BJ (cell line): ENCODE measurements around the gene DOCK10. TPM values are rescaled to one million over a fixed set of nuclear protein-coding genes. Genes with fewer than 3 reads are reported as not detected.
A peak's percentile ranks its signal among the peaks of the same experiment; 100 is the strongest.

ENCODE experiments used
- CTCF ChIA-PET: fragments of 350-600 bp; formaldehyde crosslinking; extraction: SDS; loops from one replicate; lab custom pipeline; 2021; ENCODE audit warnings: antibody characterized with exemption, inconsistent platforms; lab: Yijun Ruan, JAX
- POLR2A ChIA-PET: fragments of 300-600 bp; sonication (Branson Sonifier 250); formaldehyde crosslinking; extraction: SDS; loops from one replicate; lab custom pipeline; 2021; ENCODE audit warnings: antibody characterized with exemption; lab: Charles Lee
- DNase-seq: peaks from one replicate; pipeline ENCODE4 v3.0.0-alpha.2; 2011; ENCODE audit warnings: low read depth
- H3K27me3 ChIP-seq: 2 replicates; pipeline ENCODE4 v1.6.0; 2011; ENCODE audit warnings: low read length; ENCODE audit not compliant: control insufficient read depth, insufficient read depth
- H3K36me3 ChIP-seq: 2 replicates; pipeline ENCODE4 v1.5.1; 2011; ENCODE audit warnings: low read length; ENCODE audit not compliant: control insufficient read depth, insufficient read depth
- H3K4me3 ChIP-seq: 2 replicates; pipeline ENCODE4 v1.5.1; 2011; ENCODE audit warnings: low read depth, mild to moderate bottlenecking, control low read depth, low read length
- CTCF ChIP-seq: IDR thresholded peaks from 2 replicates; pipeline ENCODE4 v1.5.1; 2011; ENCODE audit warnings: low read depth, mild to moderate bottlenecking, control low read depth, inconsistent platforms, low read length, moderate library complexity; ENCODE audit not compliant: insufficient read depth
- polyA plus RNA-seq: library from polyadenylated mRNA; depleted of rRNA; stranded (reverse); fragments of >200 nt; gene quantifications from 2 replicates; pipeline ENCODE4 v1.2.3, GENCODE V29; 2011

Gene DOCK10
- polyA plus RNA-seq, 1 experiment, result 62.7 TPM

- no peak for TF ChIP-seq CTCF
- Histone ChIP-seq H3K27me3 (no peaks in the 10 kb centered on the region), H3K4me3 (no peak overlapping the region), H3K36me3 (peaks cover 6% of the 10 kb centered on the region; the same call in 1 of the 2 replicates)
- DNase-seq, result no peak
- CTCF ChIA-PET, result no interaction called here
- POLR2A ChIA-PET, result no interaction called here
Observed at GRCh38 chr2:224871813-224872212, 170.5 kb downstream of the DOCK10 start.

DNA sequence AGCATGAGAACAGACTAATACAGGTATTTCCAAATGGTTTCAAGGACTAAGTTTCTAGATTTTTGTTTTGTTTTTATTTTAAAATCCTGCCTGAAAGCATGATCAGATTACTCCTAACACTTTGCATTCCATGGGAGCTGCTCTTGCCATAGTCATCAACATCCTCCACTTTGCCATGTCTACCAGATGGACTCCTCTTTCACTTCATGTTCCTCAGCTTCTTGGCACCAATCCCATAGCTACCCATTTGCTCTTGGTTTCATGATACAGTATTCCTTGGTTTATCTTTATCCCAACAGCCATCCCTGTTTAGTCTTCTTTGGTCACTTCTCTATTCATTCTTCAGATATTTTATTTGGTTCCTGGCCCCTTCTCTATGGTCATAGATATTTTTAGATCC lies 171.9 kb downstream of the DOCK10 start:
- no peak for TF ChIP-seq CTCF
- ChIA-PET CTCF (interaction anchor here (1.0 kb wide), 1 partner anchor 39 kb away, joined by 3 read pairs; no protein-coding TSS in a partner anchor), POLR2A (no interaction called here)
- H3K27me3 ChIP-seq, result no peaks in the 10 kb centered on the region
- H3K4me3 ChIP-seq, result no peak overlapping the region
- no peak for DNase-seq
- peaks cover 4% of the 10 kb centered on the region; the same call in 1 of the 2 replicates for H3K36me3 ChIP-seq

DNA sequence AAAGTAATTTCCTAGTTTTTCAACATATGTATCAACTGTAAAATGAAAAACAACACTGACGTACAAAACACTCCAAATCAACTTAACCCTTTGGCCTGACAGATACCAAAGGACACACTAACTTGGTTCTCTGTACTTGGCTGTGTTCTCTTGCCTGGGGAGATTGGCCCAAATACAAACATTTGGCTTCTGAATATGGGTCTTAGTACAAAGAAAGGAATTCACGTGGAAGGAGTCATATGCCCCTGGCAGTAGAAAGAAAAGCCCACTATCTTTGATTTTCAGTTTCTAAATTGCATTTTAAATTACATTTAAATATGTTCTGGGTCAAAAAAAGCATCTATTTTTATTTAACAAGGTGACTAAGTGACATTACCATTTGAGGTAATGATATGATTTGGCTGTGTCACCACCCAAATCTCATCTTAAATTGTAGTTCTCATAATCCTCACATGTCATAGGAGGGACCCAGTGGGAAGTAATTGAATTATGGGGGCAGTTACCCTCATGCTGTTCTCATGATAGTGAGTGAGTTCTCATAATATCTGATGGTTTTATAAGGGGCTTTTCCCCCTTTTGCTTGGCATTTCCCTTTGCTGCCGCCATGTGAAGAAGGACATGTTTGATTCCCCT lies 172.6 kb downstream of the DOCK10 start:
- Histone ChIP-seq H3K4me3 (no peak overlapping the region), H3K36me3 (peaks cover 4% of the 10 kb centered on the region; the same call in 1 of the 2 replicates), H3K27me3 (no peaks in the 10 kb centered on the region)
- DNase-seq, result peak; percentile 87
- ChIA-PET POLR2A (no interaction called here), CTCF (no interaction called here)
- no peak for TF ChIP-seq CTCF

GRCh38 chr2:224865016-224865415 lies 177.3 kb downstream of the DOCK10 start:
- ChIA-PET CTCF (interaction anchor here (0.7 kb wide), 1 partner anchor 108 kb away, joined by 3 read pairs; no protein-coding TSS in a partner anchor), POLR2A (no interaction called here)
- peak; percentile 35 for DNase-seq
- H3K36me3 ChIP-seq, result peaks cover 4% of the 10 kb centered on the region; the same call in 1 of the 2 replicates
- no peak overlapping the region for H3K4me3 ChIP-seq
- no peaks in the 10 kb centered on the region for H3K27me3 ChIP-seq
- TF ChIP-seq CTCF, result no peak

- TF ChIP-seq CTCF, result no peak
- no peak for DNase-seq
- Histone ChIP-seq H3K4me3 (no peak overlapping the region), H3K27me3 (no peaks in the 10 kb centered on the region), H3K36me3 (peaks cover 4% of the 10 kb centered on the region; the same call in 1 of the 2 replicates)
- CTCF ChIA-PET, result interaction anchor here (1.1 to 1.2 kb wide), 2 partner anchors 13 to 800 kb away, joined by 3 to 4 read pairs; no protein-coding TSS in a partner anchor
- POLR2A ChIA-PET, result no interaction called here
Observed at GRCh38 chr2:224861266-224861665, 181.0 kb downstream of the DOCK10 start.
